ENCODE results near the gene MRPL3.

The MRPL3 gene

DNA sequence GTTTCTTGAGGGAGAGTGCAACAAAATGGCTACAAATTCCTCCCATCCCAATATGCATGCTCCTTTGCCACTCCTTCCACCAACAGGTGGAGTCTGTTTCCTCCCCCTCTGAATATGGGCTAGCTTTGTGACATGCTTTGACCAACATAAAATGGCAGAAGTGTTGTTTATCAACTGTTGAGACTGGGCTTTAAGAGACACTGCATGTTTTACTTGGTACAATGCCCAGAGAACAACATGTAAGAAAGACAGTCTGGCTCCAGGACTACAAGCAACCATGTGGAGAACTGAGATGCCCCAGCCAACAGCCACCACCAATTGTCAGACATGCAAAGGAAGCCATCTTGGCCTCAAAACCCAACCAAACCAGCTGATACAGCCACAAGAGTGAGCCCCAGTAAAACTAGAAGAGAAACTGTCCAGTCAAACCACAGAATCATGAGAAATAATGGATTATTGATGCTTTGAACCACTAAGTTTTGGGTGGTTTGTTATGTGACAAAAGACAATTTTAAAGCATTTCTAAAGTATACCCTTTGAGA, 80.7 kb downstream of the MRPL3 start:
- no peak for TF ChIP-seq ZNF274 (IDR thresholded peaks at IDR 0.05; ENCODE audit: low read depth, low read length)
- TF ChIP-seq YY1 (IDR thresholded peaks at IDR 0.05; ENCODE audit: insufficient read depth, insufficient read length), result no peak
- no peak for TF ChIP-seq SUZ12 (IDR thresholded peaks at IDR 0.05; ENCODE audit: extremely low read depth, insufficient read depth, insufficient read length)
- Histone ChIP-seq H3K4me3 (ENCODE audit: insufficient read length, low read depth) (no peak overlapping the region), H3K9ac (ENCODE audit: insufficient read length, low read depth) (no peak overlapping the region), H3K4me1 (ENCODE audit: insufficient read depth, insufficient read length) (no peaks in the 10 kb centered on the region), H3K9me3 (ENCODE audit: insufficient read depth, low read length) (no peaks in the 10 kb centered on the region), H3K36me3 (ENCODE audit: insufficient read depth, insufficient read length, low read length) (no peaks in the 10 kb centered on the region), H3K27me3 (ENCODE audit: insufficient read depth, insufficient read length) (no peaks in the 10 kb centered on the region)
- no peak for DNase-seq (ENCODE audit: low read depth, low spot score)

DNA sequence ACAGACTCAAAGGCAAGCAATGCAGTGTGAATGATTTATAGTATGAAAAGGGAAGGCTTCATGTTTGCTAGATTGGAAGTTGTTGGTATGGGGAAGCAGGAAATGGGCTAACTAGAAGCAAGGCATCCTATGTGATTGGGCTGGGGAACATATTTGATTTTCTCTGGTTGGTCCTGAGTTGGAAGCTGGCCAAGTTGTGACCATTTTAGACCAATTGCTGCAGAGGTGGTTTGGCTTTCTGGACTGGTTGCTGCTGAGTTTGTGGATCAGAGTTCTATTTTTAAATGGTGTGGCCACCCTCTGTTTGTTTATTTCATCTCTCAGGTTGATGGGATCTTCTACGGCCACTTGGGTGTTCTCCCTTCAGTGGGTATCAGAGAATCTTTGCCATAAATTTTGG, 81.5 kb downstream of the MRPL3 start:
- no peaks in the 10 kb centered on the region for H3K27me3 ChIP-seq (ENCODE audit: insufficient read depth, insufficient read length)
- H3K9me3 ChIP-seq (ENCODE audit: insufficient read depth, low read length), result no peaks in the 10 kb centered on the region
- TF ChIP-seq YY1 (IDR thresholded peaks at IDR 0.05; ENCODE audit: insufficient read depth, insufficient read length) (no peak), ZNF274 (IDR thresholded peaks at IDR 0.05; ENCODE audit: low read depth, low read length) (no peak), SUZ12 (IDR thresholded peaks at IDR 0.05; ENCODE audit: extremely low read depth, insufficient read depth, insufficient read length) (no peak)
- no peaks in the 10 kb centered on the region for H3K36me3 ChIP-seq (ENCODE audit: insufficient read depth, insufficient read length, low read length)
- no peak for DNase-seq (ENCODE audit: low read depth, low spot score)
- H3K9ac ChIP-seq (ENCODE audit: insufficient read length, low read depth), result no peak overlapping the region
- no peak overlapping the region for H3K4me3 ChIP-seq (ENCODE audit: insufficient read length, low read depth)
- no peaks in the 10 kb centered on the region for H3K4me1 ChIP-seq (ENCODE audit: insufficient read depth, insufficient read length)

DNA sequence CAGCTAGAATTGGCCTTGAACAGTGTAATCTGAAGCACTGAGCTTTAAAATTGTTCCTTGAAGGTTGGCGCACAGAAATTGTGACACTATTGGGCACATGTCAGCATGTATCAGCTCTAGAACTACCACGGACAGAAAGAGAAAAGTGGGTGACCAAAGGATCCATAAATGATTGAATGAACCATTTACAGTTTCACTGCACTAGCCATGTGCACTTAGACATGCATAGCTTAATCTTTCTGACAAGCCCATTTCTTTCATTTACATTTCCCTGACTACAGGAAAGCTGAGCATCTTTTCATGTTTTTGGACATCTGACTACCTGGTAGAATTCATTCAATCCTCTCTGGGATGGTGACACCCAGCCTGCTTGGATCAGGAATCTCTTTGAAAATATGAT, 85.0 kb downstream of the MRPL3 start:
- Histone ChIP-seq H3K4me1 (ENCODE audit: insufficient read depth, insufficient read length) (no peaks in the 10 kb centered on the region), H3K9ac (ENCODE audit: insufficient read length, low read depth) (no peak overlapping the region), H3K4me3 (ENCODE audit: insufficient read length, low read depth) (no peak overlapping the region), H3K27me3 (ENCODE audit: insufficient read depth, insufficient read length) (no peaks in the 10 kb centered on the region), H3K9me3 (ENCODE audit: insufficient read depth, low read length) (no peaks in the 10 kb centered on the region), H3K36me3 (ENCODE audit: insufficient read depth, insufficient read length, low read length) (no peaks in the 10 kb centered on the region)
- no peak for TF ChIP-seq SUZ12 (IDR thresholded peaks at IDR 0.05; ENCODE audit: extremely low read depth, insufficient read depth, insufficient read length)
- TF ChIP-seq YY1 (IDR thresholded peaks at IDR 0.05; ENCODE audit: insufficient read depth, insufficient read length), result no peak
- TF ChIP-seq ZNF274 (IDR thresholded peaks at IDR 0.05; ENCODE audit: low read depth, low read length), result no peak
- DNase-seq (ENCODE audit: low read depth, low spot score), result no peak

All from NT2/D1 (cell line).